Lower leg skin (tissue), 3 donors: ENCODE results near the gene FBXO39.

Experiments used
- POLR2A ChIP-seq, 2 donors: fragments of 450-650 bp; IDR thresholded peaks; one replicate each; pipeline ENCODE4 v1.6.1; 2016 to 2017; ENCODE audit warnings: antibody characterized with exemption in 2 of 2, mild to moderate bottlenecking in 1 of 2, moderate library complexity in 1 of 2
- TF ChIP-seq, protein P1 (sequence below), 3 donors: fragments of 450-650 bp; IDR thresholded peaks; one replicate each; pipeline ENCODE4 v1.5.1; 2016; ENCODE audit warnings: antibody characterized with exemption in 3 of 3, mild to moderate bottlenecking in 3 of 3, moderate library complexity in 2 of 3

GRCh38 chr17:6793748-6794493, 17.9 kb downstream of the FBXO39 start:
- TF ChIP-seq POLR2A (IDR thresholded peaks at IDR 0.05): no peak
- TF ChIP-seq, protein P1, sequence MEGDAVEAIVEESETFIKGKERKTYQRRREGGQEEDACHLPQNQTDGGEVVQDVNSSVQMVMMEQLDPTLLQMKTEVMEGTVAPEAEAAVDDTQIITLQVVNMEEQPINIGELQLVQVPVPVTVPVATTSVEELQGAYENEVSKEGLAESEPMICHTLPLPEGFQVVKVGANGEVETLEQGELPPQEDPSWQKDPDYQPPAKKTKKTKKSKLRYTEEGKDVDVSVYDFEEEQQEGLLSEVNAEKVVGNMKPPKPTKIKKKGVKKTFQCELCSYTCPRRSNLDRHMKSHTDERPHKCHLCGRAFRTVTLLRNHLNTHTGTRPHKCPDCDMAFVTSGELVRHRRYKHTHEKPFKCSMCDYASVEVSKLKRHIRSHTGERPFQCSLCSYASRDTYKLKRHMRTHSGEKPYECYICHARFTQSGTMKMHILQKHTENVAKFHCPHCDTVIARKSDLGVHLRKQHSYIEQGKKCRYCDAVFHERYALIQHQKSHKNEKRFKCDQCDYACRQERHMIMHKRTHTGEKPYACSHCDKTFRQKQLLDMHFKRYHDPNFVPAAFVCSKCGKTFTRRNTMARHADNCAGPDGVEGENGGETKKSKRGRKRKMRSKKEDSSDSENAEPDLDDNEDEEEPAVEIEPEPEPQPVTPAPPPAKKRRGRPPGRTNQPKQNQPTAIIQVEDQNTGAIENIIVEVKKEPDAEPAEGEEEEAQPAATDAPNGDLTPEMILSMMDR (IDR thresholded peaks at IDR 0.05): no peak
